SK-N-SH treated with all-trans-retinoic acid at 6 μM for 48 hours (cell line): ENCODE results near the gene CALCOCO1.

Experiments used
- CREB5 ChIP-seq: fragments of 250-450 bp; sonication (Bioruptor Pico); IDR thresholded peaks from 2 replicates; pipeline ENCODE4 v1.5.1; 2020; ENCODE audit warnings: low read depth, mild to moderate bottlenecking, moderate library complexity
- CSDC2 ChIP-seq: fragments of 250-450 bp; sonication (Bioruptor Pico); IDR thresholded peaks from 2 replicates; pipeline ENCODE4 v1.5.0; 2020; ENCODE audit warnings: mild to moderate bottlenecking, moderate library complexity
- ESRRG ChIP-seq: fragments of 250-450 bp; sonication (Bioruptor Pico); IDR thresholded peaks from 2 replicates; pipeline ENCODE4 v1.6.1; 2021; ENCODE audit warnings: mild to moderate bottlenecking
- OSR1 ChIP-seq: fragments of 250-450 bp; sonication (Bioruptor Pico); IDR thresholded peaks from 2 replicates; pipeline ENCODE4 v1.8.0; 2022; ENCODE audit warnings: moderate library complexity, mild to moderate bottlenecking, inconsistent platforms
- PPARA ChIP-seq: fragments of 250-450 bp; sonication (Bioruptor Pico); IDR thresholded peaks from 2 replicates; pipeline ENCODE4 v1.5.0; 2020; ENCODE audit warnings: mild to moderate bottlenecking, borderline replicate concordance
- RARB ChIP-seq: fragments of 250-450 bp; sonication (Bioruptor Pico); IDR thresholded peaks from 2 replicates; pipeline ENCODE4 v1.8.0; 2021; ENCODE audit warnings: mild to moderate bottlenecking, moderate library complexity
- TCF4 ChIP-seq: fragments of 250-450 bp; sonication (Bioruptor Pico); IDR thresholded peaks from 2 replicates; pipeline ENCODE4 v1.8.0; 2021; ENCODE audit warnings: mild to moderate bottlenecking, moderate library complexity, borderline replicate concordance
- TOX ChIP-seq: fragments of 250-450 bp; sonication (Bioruptor Pico); IDR thresholded peaks from 2 replicates; pipeline ENCODE4 v1.8.0; 2021; ENCODE audit warnings: mild to moderate bottlenecking, moderate library complexity, borderline replicate concordance
- ZC3H10 ChIP-seq: fragments of 250-450 bp; sonication (Bioruptor Pico); IDR thresholded peaks from 2 replicates; pipeline ENCODE4 v1.5.1; 2021; ENCODE audit warnings: mild to moderate bottlenecking, moderate library complexity
- ZFP3 ChIP-seq: fragments of 250-450 bp; sonication (Bioruptor Pico); IDR thresholded peaks from 2 replicates; pipeline ENCODE4 v1.5.0; 2020; ENCODE audit warnings: mild to moderate bottlenecking, moderate library complexity
- ZFP30 ChIP-seq: fragments of 450-650 bp; formaldehyde crosslinking; IDR thresholded peaks from 2 replicates; pipeline ENCODE4 v1.5.0; 2022; ENCODE audit warnings: mild to moderate bottlenecking, moderate library complexity
- TF ChIP-seq, protein P1 (sequence below): fragments of 250-450 bp; sonication (Bioruptor Pico); IDR thresholded peaks from 2 replicates; pipeline ENCODE4 v1.8.0; 2020; ENCODE audit warnings: mild to moderate bottlenecking, moderate library complexity, borderline replicate concordance
- TF ChIP-seq, protein P2 (sequence below): fragments of 250-450 bp; sonication (Bioruptor Pico); IDR thresholded peaks from 2 replicates; pipeline ENCODE4 v1.5.0; 2020; ENCODE audit warnings: mild to moderate bottlenecking, moderate library complexity

DNA sequence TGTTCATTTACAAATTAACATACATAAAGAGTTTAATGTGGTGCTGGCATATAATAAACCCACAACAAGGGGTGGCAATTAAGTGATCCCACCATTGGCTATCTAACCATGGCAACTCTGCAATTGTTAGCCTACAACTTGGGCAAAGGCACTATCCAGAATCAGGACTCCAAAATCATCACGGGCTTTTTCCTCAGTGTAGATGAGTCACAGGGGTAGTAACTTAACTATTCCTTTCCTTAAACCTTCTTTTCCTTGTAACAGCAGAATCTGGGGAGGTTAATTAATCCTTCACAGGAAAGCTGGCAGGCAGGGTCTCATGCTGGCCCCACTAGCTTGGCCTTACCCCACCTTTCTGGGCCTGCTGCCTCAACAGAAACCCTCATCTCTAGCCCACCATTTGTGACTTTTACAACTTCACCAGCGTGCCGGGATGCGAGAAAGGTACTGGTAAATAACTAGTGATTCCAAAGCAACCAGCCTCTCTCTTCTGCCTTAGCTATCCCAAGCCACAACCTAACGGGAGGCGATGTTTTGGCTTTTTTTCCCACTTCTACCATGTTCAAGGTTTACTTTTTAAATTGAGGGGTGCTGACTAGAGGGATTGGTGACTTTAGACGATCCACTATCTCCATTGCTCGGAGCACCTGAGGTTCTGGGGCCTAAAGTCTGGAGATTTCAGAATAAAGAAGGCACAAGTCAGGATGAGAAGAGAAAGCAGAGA is 52.1 kb downstream of the CALCOCO1 start:
- TF ChIP-seq CREB5 (CRISPR knock-in tag), result no peak
- no peak for TF ChIP-seq ZFP3 (CRISPR knock-in tag)
- TF ChIP-seq, protein P1, sequence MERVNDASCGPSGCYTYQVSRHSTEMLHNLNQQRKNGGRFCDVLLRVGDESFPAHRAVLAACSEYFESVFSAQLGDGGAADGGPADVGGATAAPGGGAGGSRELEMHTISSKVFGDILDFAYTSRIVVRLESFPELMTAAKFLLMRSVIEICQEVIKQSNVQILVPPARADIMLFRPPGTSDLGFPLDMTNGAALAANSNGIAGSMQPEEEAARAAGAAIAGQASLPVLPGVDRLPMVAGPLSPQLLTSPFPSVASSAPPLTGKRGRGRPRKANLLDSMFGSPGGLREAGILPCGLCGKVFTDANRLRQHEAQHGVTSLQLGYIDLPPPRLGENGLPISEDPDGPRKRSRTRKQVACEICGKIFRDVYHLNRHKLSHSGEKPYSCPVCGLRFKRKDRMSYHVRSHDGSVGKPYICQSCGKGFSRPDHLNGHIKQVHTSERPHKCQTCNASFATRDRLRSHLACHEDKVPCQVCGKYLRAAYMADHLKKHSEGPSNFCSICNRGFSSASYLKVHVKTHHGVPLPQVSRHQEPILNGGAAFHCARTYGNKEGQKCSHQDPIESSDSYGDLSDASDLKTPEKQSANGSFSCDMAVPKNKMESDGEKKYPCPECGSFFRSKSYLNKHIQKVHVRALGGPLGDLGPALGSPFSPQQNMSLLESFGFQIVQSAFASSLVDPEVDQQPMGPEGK (CRISPR knock-in tag), result no peak
- no peak for TF ChIP-seq ZFP30 (CRISPR knock-in tag)
- no peak for TF ChIP-seq PPARA (CRISPR knock-in tag)
- no peak for TF ChIP-seq CSDC2
- no peak for TF ChIP-seq OSR1
- no peak for TF ChIP-seq ESRRG (CRISPR knock-in tag)
- TF ChIP-seq RARB (CRISPR knock-in tag), result no peak
- TF ChIP-seq TCF4, result no peak
- TF ChIP-seq, protein P2, sequence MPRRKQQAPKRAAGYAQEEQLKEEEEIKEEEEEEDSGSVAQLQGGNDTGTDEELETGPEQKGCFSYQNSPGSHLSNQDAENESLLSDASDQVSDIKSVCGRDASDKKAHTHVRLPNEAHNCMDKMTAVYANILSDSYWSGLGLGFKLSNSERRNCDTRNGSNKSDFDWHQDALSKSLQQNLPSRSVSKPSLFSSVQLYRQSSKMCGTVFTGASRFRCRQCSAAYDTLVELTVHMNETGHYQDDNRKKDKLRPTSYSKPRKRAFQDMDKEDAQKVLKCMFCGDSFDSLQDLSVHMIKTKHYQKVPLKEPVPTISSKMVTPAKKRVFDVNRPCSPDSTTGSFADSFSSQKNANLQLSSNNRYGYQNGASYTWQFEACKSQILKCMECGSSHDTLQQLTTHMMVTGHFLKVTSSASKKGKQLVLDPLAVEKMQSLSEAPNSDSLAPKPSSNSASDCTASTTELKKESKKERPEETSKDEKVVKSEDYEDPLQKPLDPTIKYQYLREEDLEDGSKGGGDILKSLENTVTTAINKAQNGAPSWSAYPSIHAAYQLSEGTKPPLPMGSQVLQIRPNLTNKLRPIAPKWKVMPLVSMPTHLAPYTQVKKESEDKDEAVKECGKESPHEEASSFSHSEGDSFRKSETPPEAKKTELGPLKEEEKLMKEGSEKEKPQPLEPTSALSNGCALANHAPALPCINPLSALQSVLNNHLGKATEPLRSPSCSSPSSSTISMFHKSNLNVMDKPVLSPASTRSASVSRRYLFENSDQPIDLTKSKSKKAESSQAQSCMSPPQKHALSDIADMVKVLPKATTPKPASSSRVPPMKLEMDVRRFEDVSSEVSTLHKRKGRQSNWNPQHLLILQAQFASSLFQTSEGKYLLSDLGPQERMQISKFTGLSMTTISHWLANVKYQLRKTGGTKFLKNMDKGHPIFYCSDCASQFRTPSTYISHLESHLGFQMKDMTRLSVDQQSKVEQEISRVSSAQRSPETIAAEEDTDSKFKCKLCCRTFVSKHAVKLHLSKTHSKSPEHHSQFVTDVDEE, result no peak
- no peak for TF ChIP-seq TOX (CRISPR knock-in tag)
- TF ChIP-seq ZC3H10 (CRISPR knock-in tag), result no peak
